B cell (primary cell): ENCODE results near the gene BCO1. TPM values are rescaled to one million over a fixed set of nuclear protein-coding genes. Genes with fewer than 3 reads are reported as not detected.

Experiments
- ATAC-seq: fragments of 200-7000 bp; cut with Tn5 transposase; one replicate; pipeline ENCODE4 v1.10.0; 2021; ENCODE audit warnings: low read depth, mild to moderate bottlenecking, moderate number of reproducible peaks, moderate library complexity
- CTCF ChIA-PET: fragments of 350-600 bp; sonication (Branson Sonifier 250); formaldehyde crosslinking; loops from one replicate; lab custom pipeline; 2021; ENCODE audit warnings: antibody characterized with exemption, inconsistent platforms; lab: Charles Lee
- POLR2A ChIA-PET: fragments of 350-600 bp; sonication (Branson Sonifier 250); formaldehyde crosslinking; loops from one replicate; lab custom pipeline; 2021; ENCODE audit warnings: antibody characterized with exemption; lab: Charles Lee
- DNase-seq: peaks from one replicate; pipeline ENCODE4 v3.0.0; 2013
- H2AFZ ChIP-seq: 2 replicates; pipeline ENCODE4 v1.6.1; 2012; ENCODE audit warnings: mild to moderate bottlenecking, low read depth, low read length; ENCODE audit not compliant: insufficient read depth, poor library complexity, severe bottlenecking
- H3K27ac ChIP-seq, 2 donors: 1 replicate in 1 of 2; 2 replicates in 1 of 2; pipeline ENCODE4 v1.5.1; 2012 to 2013; ENCODE audit warnings: low read length in 2 of 2, mild to moderate bottlenecking in 2 of 2, moderate library complexity in 1 of 2
- H3K27me3 ChIP-seq, 4 experiments: fragments of 200-600 bp in 1 of 4; sonication (generic) in 1 of 4; replicated peaks in 1 of 4; 1 replicate in 2 of 4; 2 replicates in 2 of 4; pipeline versions ENCODE4 v1.6.1 to v1.7.0; 2013 to 2016; ENCODE audit warnings: low read length in 3 of 4, mild to moderate bottlenecking in 2 of 4, mixed read lengths in 1 of 4, moderate library complexity in 1 of 4; ENCODE audit not compliant: insufficient read depth in 4 of 4, control insufficient read depth in 3 of 4; ENCODE audit errors: control extremely low read depth in 1 of 4
- H3K36me3 ChIP-seq, 2 experiments: replicated peaks in 1 of 2; 1 replicate in 1 of 2; 2 replicates in 1 of 2; pipeline versions ENCODE4 v1.6.1 to v1.7.1; 2013; ENCODE audit warnings: low read length in 1 of 2; ENCODE audit not compliant: insufficient read depth in 2 of 2, control insufficient read depth in 1 of 2; ENCODE audit errors: control extremely low read depth in 1 of 2, extremely low read depth in 1 of 2
- H3K4me1 ChIP-seq, 2 donors: fragments of 200-600 bp in 1 of 2; sonication (generic) in 1 of 2; 1 replicate in 1 of 2; 2 replicates in 1 of 2; pipeline versions ENCODE4 v1.5.1 to v1.6.1; 2013 to 2017; ENCODE audit warnings: low read length in 2 of 2; ENCODE audit not compliant: control insufficient read depth in 2 of 2, insufficient read depth in 2 of 2
- H3K4me2 ChIP-seq: replicated peaks from 2 replicates; pipeline ENCODE3; 2012; ENCODE audit warnings: mild to moderate bottlenecking, low read depth, low read length; ENCODE audit not compliant: poor library complexity, severe bottlenecking
- H3K4me3 ChIP-seq, 5 experiments: fragments of 200-600 bp in 1 of 5; sonication (generic) in 1 of 5; 1 replicate in 3 of 5; 2 replicates in 2 of 5; pipeline versions ENCODE4 v1.5.1 to v1.7.0; 2011 to 2016; ENCODE audit warnings: low read length in 4 of 5, mild to moderate bottlenecking in 4 of 5, low read depth in 2 of 5, control low read depth in 1 of 5, moderate library complexity in 1 of 5; ENCODE audit not compliant: insufficient read depth in 1 of 5; ENCODE audit errors: control extremely low read depth in 1 of 5, extremely low read depth in 1 of 5
- H3K79me2 ChIP-seq: fragments of 200-600 bp; sonication (generic); one replicate; pipeline ENCODE4 v1.6.0; 2016; ENCODE audit warnings: low read length; ENCODE audit not compliant: control insufficient read depth, insufficient read depth
- H3K9ac ChIP-seq: fragments of 200-600 bp; sonication (generic); 2 replicates; pipeline ENCODE4 v1.6.1; 2017; ENCODE audit warnings: mild to moderate bottlenecking, low read length, moderate library complexity
- H3K9me3 ChIP-seq, 3 donors: one replicate each; pipeline versions ENCODE4 v1.6.1 to v1.7.1; 2013; ENCODE audit warnings: low read length in 2 of 3; ENCODE audit not compliant: control insufficient read depth in 2 of 3, insufficient read depth in 1 of 3; ENCODE audit errors: control extremely low read depth in 1 of 3
- H4K20me1 ChIP-seq: 2 replicates; pipeline ENCODE4 v1.6.0; 2012; ENCODE audit warnings: mild to moderate bottlenecking, low read length; ENCODE audit not compliant: insufficient read depth, control insufficient read depth, poor library complexity, severe bottlenecking
- H3K27ac Mint-ChIP-seq: one replicate; pipeline ENCODE4 v1.8.0; 2021; ENCODE audit warnings: mixed read lengths
- H3K27me3 Mint-ChIP-seq: one replicate; pipeline ENCODE4 v1.8.0; 2021; ENCODE audit warnings: mixed read lengths
- H3K4me1 Mint-ChIP-seq: one replicate; pipeline ENCODE4 v1.8.0; 2021; ENCODE audit warnings: mixed read lengths
- H3K4me3 Mint-ChIP-seq: one replicate; pipeline ENCODE4 v1.8.0; 2021; ENCODE audit warnings: mixed read lengths
- H3K9me3 Mint-ChIP-seq: one replicate; pipeline ENCODE4 v1.8.0; 2022; ENCODE audit warnings: mixed read lengths; ENCODE audit not compliant: insufficient read depth
- CTCF ChIP-seq: fragments of 200-600 bp; IDR thresholded peaks from one replicate; pipeline ENCODE4 v1.8.0; 2022; ENCODE audit warnings: antibody characterized with exemption, mild to moderate bottlenecking
- EZH2 ChIP-seq: IDR thresholded peaks from 2 replicates; pipeline ENCODE4 v1.6.1; 2012; ENCODE audit warnings: borderline replicate concordance, low read depth, mild to moderate bottlenecking, moderate library complexity, low read length; ENCODE audit not compliant: insufficient read depth, poor library complexity, severe bottlenecking
- WGBS: methylation state at CpG from one replicate; pipeline ENCODE4 v1.1.5; 2013; ENCODE audit warnings: missing lambda C conversion rate; ENCODE audit not compliant: insufficient coverage; 5-methylcytosine and 5-hydroxymethylcytosine counted together
- intact Hi-C: fragments of 100-400 bp; cut with micrococcal nuclease; formaldehyde crosslinking; loops from one replicate; pipeline ENCODE4 v1.10.0; 2022
- polyA plus RNA-seq: library from polyadenylated mRNA; depleted of rRNA; stranded (reverse); fragments of >200 nt; gene quantifications from 2 replicates; pipeline ENCODE4 v1.2.3, GENCODE V29; 2012
- total RNA-seq, 2 donors: library from RNA; stranded (reverse); fragments of 120-200 nt in 1 of 2; gene quantifications; 1 replicate in 1 of 2; 2 replicates in 1 of 2; pipeline versions ENCODE4 v1.2.3 to v1.2.4, GENCODE V29; 2013 to 2022

The BCO1 gene
- total and polyA plus RNA-seq, 2 donors (not counting 1 experiment from before 2014, with no cell fraction given), result not detected

- ChIA-PET CTCF (no interaction called here), POLR2A (interaction anchor here (0.5 kb wide), 1 partner anchor 310 kb away, joined by 3 read pairs; no protein-coding TSS in a partner anchor)
- H3K36me3 ChIP-seq, result peaks cover 0 to 2% of the 10 kb centered on the region in 2 experiments
- H4K20me1 ChIP-seq, result peaks cover 18% of the 10 kb centered on the region
- Mint-ChIP-seq H3K27me3 (no peaks in the 10 kb centered on the region), H3K4me3 (no peak overlapping the region), H3K4me1 (peaks cover 12% of the 10 kb centered on the region), H3K9me3 (no peaks in the 10 kb centered on the region), H3K27ac (no peak overlapping the region)
- no peaks in the 10 kb centered on the region for H3K4me1 ChIP-seq
- intact Hi-C loops, result no loop called here
- ATAC-seq (no peak), DNase-seq (no peak)
- H3K4me3 ChIP-seq, result no peak overlapping the region
- H3K79me2 ChIP-seq, result peaks cover 6% of the 10 kb centered on the region
- TF ChIP-seq CTCF (no peak), EZH2 (no peak)
- H3K27ac ChIP-seq, result no peak overlapping the region
- H2AFZ ChIP-seq, result no peak overlapping the region
- H3K27me3 ChIP-seq, result no peaks in the 10 kb centered on the region
- H3K4me2 ChIP-seq, result no peak overlapping the region
- WGBS, result no CpG with 5 or more reads among the region's 3 CpGs
- no peak overlapping the region for H3K9ac ChIP-seq
- peaks cover 0 to 2% (median 0%) of the 10 kb centered on the region in 3 donors for H3K9me3 ChIP-seq
Measured at GRCh38 chr16:81307770-81308169, 69.3 kb downstream of the BCO1 start.

- Histone ChIP-seq H3K27ac (no peak overlapping the region), H4K20me1 (peaks cover 18% of the 10 kb centered on the region), H3K27me3 (no peaks in the 10 kb centered on the region), H3K36me3 (peaks cover 0 to 2% of the 10 kb centered on the region in 2 experiments), H3K4me3 (no peak overlapping the region), H3K4me2 (no peak overlapping the region), H3K4me1 (peaks cover 11% of the 10 kb centered on the region in 2 donors), H2AFZ (no peak overlapping the region), H3K9ac (no peak overlapping the region), H3K9me3 (peaks cover 0 to 2% (median 0%) of the 10 kb centered on the region in 3 donors), H3K79me2 (peaks cover 24% of the 10 kb centered on the region)
- DNase-seq (no peak), ATAC-seq (no peak)
- CTCF ChIA-PET, result no interaction called here
- peaks cover 28% of the 10 kb centered on the region for H3K4me1 Mint-ChIP-seq
- no peak overlapping the region for H3K27ac Mint-ChIP-seq
- no peak overlapping the region for H3K4me3 Mint-ChIP-seq
- no CpG with 5 or more reads among the region's 5 CpGs for WGBS
- TF ChIP-seq CTCF (no peak), EZH2 (no peak)
- intact Hi-C loops, result loop anchor here (10.0 kb wide), 2 partner anchors 195 to 275 kb away; partner anchors contain the start of gene ATMIN
- no peaks in the 10 kb centered on the region for H3K9me3 Mint-ChIP-seq
- POLR2A ChIA-PET, result no interaction called here
- H3K27me3 Mint-ChIP-seq, result no peaks in the 10 kb centered on the region
Measured at GRCh38 chr16:81310045-81310644, 71.7 kb downstream of the BCO1 start.
